Suprapubic skin (tissue), 4 donors: Measurements from ENCODE around the gene MAP3K8.

Experiments used
- EP300 ChIP-seq: sonication (generic); formaldehyde crosslinking; IDR thresholded peaks from one replicate; pipeline ENCODE4 v1.6.1; 2017; ENCODE audit warnings: antibody characterized with exemption
- POLR2A ChIP-seq, 2 donors: fragments of 450-650 bp; IDR thresholded peaks; one replicate each; pipeline ENCODE4 v1.6.1; 2017; ENCODE audit warnings: antibody characterized with exemption in 2 of 2, mild to moderate bottlenecking in 2 of 2, moderate library complexity in 2 of 2
- POLR2AphosphoS5 ChIP-seq, 3 donors: sonication (generic); formaldehyde crosslinking; IDR thresholded peaks; one replicate each; pipeline ENCODE4 v1.6.1; 2017; ENCODE audit warnings: antibody characterized with exemption in 3 of 3
- TF ChIP-seq, protein P1 (sequence below), 2 donors: fragments of 200-600 bp in 1 of 2; fragments of 450-650 bp in 1 of 2; sonication (generic) in 1 of 2; IDR thresholded peaks; one replicate each; pipeline ENCODE4 v1.5.1; 2016 to 2019; ENCODE audit warnings: antibody characterized with exemption in 2 of 2, mild to moderate bottlenecking in 1 of 2, moderate library complexity in 1 of 2

DNA sequence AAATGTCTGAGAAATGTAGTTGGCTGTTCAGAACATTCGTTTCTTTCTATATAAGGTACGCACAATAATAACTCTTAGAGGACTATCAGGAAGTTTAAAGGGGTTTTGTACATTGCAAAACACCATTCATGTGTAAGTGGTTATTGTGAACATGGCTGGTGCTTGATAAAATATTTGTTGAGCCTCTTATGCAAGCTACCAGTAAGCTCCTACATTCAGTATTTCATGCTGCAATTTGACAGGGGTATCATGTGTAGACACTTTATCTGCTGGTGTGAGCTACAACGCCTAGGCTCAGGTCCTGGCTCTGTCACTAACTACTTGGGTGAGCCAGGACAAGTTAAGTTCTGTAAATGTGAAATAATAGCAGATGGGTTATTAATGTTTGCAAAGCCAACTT is 75.5 kb downstream of the MAP3K8 start:
- TF ChIP-seq, protein P1, sequence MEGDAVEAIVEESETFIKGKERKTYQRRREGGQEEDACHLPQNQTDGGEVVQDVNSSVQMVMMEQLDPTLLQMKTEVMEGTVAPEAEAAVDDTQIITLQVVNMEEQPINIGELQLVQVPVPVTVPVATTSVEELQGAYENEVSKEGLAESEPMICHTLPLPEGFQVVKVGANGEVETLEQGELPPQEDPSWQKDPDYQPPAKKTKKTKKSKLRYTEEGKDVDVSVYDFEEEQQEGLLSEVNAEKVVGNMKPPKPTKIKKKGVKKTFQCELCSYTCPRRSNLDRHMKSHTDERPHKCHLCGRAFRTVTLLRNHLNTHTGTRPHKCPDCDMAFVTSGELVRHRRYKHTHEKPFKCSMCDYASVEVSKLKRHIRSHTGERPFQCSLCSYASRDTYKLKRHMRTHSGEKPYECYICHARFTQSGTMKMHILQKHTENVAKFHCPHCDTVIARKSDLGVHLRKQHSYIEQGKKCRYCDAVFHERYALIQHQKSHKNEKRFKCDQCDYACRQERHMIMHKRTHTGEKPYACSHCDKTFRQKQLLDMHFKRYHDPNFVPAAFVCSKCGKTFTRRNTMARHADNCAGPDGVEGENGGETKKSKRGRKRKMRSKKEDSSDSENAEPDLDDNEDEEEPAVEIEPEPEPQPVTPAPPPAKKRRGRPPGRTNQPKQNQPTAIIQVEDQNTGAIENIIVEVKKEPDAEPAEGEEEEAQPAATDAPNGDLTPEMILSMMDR (IDR thresholded peaks at IDR 0.05): no peak
- TF ChIP-seq EP300: no peak
- no peak for TF ChIP-seq POLR2A (IDR thresholded peaks at IDR 0.05)
- no peak for TF ChIP-seq POLR2AphosphoS5 (IDR thresholded peaks at IDR 0.05)
